HG03571 (cell line): Measurements from ENCODE around the gene NEK6.

Experiments
- ATAC-seq: cut with Tn5 transposase; IDR thresholded peaks from one replicate; pipeline ENCODE4 v1.9.1; 2021; ENCODE audit not compliant: unreplicated experiment

Gene NEK6

DNA sequence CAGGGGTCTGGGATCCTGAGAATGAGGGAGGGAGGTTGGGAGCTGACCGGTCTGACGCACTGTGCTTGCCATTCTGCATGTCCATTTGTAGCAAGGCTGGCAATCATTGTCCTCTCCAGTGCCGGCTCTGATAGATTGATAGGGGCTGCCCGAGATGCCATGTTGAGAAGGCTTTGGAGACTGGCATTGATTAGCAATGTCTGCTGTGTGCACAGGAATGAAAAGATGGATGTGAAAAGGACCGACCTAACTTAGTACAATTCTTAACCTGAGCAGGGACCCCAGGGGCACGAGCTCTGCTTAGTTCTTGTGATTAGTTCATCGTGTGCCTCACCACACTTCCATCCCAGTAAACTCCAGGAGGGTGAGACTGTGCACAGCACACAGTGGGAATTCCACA, 17.0 kb downstream of the NEK6 start:
- ATAC-seq = no peak

GRCh38 chr9:124277420-124277819, 19.7 kb downstream of the NEK6 start:
- ATAC-seq = no peak

DNA sequence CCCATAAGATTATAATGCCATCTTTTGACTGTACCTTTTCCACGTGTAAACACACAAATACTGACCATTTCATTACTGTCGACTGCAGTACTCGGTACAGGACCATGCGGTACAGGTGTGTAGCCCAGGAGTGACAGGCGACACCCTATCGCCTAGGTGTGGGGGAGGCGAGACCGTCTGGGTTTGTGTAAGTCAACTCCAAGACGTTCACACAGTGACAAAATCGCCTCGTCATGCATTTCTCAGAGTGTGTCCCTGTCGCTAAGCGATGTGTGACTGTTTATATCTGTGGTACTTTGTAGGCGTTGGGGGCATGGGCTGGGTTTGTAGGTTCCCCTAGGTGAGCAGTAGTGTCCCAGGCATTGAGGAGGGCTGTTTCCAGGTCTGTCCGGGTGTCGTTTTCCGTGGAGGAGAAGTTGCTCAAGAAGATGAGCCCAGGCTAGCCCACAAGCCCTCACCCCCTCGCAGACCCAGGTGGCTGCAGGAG, 20.3 kb downstream of the NEK6 start:
- no peak for ATAC-seq

DNA sequence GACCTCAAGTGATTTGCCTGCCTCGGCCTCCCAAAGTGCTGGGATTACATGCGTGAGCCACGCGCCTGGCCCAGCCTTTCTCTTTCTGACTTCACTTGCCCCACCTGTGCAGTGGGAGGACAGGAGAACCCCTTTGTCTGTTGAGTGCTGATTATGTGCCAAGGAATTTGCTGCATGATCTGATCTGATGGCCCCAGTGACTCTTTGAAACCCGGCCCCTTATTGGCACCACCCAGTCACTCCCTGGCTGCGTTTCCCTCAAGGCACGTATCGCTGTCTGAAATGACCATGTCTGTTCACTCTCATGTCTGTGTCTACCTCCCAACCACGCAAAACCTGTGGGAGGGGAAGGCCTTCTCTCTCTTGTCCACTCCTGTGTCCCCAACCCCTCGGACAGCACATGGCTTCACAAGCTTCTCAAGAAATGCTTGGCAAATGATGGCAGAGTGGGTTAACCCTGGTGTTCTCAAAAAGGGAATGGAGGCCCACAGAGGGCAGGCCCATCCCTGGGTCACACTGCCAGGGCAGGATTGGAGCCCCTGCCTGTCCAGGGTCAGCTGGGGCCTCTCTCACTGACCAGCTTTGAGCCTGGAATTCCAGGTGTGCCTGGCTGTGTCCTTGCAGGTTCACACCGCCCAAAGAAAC, 21.9 kb downstream of the NEK6 start:
- ATAC-seq = no peak

- no peak for ATAC-seq
Observed at GRCh38 chr9:124280176-124280691, 22.5 kb downstream of the NEK6 start.

DNA sequence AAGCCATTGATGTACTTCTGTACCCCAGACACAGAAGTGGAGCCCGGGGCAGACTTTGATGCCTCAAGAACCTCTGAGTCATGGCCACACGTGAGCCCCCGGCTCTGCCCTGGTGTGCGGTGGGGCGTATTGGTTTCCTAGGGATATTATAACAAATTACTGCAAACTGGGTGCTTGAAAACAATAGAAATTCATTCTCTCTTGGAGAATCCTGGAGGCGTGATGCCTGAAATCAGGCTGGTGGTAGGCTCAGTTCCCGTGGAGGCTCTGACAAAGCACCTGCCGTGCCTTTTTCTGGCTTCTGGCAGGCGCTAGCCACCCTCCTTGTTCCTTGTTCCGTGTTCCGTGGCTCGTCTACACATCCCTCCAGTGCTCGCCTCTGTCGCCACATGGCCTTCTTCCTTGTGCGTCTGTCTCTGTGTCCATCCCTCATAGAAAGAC, 24.2 kb downstream of the NEK6 start:
- ATAC-seq = no peak

DNA sequence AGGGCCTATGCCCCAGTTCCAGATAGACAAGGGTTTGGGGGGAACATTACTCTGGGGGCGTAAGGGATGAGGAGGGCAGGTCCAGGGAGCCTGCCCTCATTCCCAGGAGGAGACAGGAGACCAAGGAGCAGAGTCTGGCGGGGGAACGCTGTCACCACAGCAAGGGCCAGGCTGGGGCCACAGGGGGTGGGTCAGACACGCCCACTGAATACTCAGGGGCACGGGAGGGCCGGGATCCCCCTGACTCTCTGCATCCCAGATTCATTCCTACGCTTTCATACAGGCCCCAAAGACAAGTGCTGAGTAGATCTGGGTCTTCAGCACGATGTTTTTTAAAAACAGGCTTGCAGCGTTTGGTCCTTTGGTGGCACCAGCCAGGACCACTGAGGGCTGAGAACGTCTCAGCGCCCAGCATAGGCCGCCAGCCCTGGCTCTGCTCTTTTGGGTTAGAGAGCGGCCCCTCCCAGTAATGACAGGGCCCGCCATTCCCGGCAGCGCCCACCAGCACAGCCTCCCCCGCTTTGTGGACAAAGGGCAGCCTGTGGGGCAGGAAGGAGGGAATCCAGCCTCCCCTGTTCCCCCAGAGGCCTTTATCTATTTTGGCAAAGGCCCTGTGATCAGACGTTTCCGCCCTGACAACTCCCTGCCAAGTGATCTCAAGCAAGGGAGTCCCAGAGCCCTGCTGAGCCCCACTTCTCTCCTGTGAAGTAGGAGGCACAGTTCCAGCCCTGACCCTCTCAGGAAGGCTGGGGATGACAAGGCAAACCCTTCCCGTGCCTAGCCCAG, 24.9 kb downstream of the NEK6 start:
- no peak for ATAC-seq

GRCh38 chr9:124283228-124283814, 25.6 kb downstream of the NEK6 start:
- ATAC-seq = no peak

DNA sequence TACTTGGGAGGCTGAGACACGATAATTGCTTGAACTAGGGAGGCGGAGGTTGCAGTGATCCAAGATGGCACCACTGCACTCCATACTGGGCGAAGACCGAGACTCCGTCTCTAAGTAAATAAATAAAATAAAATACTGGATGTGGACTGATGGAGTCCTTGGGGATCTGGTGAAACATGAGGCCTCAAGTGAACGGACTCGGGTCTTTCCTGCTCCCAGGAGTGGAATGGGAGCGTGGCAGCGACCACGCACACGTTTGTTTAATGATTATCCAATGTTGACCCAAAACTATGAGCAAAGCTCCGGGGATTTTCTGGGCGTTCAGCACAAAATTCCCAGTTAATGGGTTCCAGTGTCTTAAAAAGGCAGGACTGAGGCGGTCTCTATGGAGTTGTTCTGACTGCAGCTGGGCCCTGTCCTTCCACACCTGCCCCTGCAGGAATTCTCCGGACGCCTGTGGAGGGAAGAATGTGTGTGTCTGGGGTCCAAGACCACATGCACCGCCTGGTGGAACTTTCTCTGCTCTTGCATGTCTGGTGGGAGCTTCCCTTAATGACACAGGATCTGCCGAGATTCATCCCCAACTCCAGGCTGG, 26.6 kb downstream of the NEK6 start:
- no peak for ATAC-seq

DNA sequence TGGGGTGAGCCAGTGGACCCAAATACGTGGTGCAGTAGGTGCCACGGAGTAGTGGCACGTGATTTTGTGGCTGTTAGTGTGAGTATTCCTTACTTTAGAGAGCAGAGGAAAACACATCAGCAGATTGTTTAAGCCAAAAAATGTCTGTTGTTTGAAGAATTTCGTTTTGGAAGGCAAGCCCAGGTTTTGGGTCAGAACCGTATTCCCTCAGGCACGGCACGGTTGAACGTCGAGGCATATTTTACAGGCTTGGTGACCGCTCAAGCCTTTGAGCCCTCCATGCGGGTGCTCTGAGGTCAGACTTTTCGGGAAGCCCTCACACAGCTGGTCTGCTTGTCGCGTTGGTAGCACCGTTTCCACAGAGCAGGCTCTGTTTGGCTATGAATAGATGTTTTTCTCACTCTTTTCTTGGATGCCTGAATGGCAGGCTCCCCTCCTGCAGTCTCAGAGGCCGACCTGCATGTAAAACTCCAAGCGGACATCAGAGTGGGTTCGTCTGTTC, 27.2 kb downstream of the NEK6 start:
- ATAC-seq = no peak

GRCh38 chr9:124285490-124285889, 27.7 kb downstream of the NEK6 start:
- no peak for ATAC-seq

DNA sequence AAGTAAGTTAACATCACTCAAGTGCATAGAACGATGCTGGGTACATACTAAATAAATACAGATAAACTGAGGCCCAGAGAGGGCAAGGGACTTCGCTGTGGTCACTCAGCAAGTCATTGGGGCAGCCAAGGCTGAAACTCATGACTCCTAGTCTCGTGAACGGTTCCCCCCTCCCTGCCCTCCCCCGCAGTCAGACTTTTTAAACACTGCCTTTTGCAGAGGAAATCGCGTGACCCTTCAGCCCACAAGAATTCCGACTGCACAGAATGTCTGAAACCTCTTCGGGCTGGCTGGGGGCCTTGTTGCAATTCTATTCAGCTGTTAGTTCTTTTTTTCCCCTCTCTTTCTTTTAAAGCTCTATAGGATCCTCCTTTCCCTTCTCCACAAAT, 28.1 kb downstream of the NEK6 start:
- ATAC-seq = no peak

DNA sequence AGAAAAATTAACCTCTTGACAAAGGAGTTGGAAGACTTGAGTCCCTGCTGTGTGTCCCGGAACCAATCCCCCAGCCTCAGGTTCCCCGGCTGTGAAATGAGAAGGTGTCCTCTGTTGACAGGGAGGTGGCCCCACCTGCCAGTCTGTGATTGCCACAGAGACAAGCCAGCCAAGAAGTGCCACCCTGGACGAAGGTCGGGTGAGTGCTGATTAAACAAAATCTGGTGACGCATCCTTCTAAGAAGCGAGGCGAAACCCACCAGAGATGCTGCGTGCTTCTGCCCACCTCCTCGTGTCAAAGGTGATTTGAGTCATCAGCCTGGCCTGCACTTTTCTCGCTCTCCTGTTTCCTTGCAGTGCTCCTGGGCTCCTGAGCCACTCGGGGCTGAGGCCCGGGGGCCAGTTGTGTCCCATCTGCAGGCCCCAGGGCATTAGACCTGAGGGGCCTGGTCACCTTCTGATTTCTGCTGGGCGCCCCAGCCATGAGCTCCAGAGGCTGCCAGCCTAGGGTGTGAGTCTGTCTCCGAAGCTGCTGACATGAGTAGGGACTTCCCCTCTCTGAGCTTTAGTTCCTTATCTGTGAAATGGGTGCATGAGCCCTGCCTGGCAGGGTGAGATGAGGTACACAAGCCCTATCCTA, 28.7 kb downstream of the NEK6 start:
- peak; percentile 32 for ATAC-seq

DNA sequence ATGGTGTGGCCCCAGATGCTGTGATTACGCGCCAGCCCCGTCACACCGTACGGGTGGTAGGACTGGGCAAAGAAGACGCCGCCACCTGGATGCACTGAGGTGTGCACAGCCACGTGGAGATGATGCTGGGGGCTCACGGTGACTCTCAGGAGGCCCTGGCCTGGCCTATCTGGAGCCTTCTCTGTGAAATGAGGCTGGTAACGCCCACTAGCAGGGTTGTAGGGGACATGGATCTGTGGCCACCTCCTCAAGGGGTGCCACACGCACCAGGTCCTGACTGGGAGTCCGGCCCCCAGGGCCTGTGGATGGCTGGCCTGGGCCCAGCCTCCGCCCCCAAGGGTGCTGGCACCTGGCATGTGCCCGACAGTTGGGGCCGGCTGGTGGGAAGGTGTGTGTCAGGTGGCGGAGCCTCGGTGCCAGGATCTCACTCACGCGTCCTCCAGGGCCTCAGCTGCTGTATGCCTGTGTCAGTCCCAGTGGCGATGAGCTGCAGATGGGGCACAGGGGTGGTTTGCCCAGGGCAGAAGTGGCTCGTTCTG, 32.4 kb downstream of the NEK6 start:
- no peak for ATAC-seq

GRCh38 chr9:124290743-124291554, 33.2 kb downstream of the NEK6 start:
- no peak for ATAC-seq

DNA sequence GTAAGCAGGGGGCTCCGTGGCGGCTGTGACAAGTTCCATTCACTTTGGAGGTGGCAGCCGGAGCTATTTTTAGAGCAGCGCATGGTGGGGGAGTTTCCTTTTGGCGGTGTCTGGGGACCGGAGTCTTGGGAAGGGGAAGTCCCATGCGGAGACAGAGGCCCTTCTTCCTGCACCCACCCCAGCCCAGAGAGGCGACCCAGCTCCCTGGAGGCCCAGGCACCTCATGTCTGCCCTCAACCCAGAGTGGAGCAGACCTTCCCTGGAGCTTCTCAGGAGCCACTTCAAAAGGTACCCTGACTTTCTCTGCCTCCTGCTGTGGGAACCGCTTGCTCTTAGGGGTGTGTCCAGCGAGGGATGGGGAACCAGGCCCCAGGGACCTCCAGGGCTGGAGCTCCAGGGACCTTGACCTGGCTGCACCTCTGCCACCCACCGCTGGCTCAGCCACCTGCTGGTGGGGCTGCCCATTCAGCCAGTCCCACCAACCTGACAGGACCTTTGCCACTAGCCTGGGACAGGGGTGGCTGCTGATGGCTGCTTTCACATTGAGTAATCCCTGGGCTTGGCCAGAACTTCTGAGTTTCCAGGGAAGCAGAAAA, 34.1 kb downstream of the NEK6 start:
- peak; percentile 41 for ATAC-seq

DNA sequence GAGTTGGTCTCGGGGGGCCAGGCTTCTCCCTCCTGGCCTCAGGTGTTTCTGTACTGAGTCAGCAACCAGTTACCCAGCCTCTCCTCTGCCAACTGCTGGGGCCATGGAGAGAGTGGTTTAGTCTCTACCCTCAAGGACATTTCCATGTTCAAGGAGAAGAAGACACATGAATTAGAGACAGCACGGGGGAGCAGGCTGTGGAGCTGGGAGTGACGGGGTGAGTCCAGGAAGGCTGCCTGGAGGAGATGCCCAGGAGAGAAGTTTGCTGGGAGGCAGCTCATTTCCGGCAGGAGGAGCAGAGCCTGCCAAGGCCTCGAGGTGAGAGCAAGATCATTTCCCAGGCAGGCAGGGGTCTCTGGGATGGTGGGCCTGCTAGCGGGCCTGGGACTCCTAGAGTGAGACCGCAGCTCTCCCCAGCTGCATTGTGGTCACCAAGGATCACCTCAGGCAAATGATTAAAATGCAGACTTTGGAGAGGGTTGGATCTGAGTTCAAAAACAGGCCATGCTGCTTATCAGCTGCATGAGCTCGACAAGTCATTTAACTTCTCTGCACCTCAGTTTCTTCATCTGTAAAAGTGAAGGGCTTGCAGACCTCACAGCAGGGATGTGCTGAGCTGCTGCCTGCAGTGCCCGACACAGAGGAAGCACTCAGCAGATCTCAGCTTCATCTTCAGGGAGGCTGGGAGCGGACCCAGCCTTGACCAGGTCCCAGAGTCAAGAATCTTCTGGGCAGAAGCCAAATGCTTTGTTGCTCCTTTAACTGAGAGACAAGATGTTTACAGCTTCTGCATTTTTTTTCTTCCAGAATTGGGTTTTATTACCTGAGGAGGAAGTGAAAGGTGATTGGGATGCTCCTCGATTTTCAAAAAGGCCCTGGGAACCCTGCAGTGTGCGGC, 35.2 kb downstream of the NEK6 start:
- no peak for ATAC-seq
